ENCODE data around the gene VPS41.
"Not testable (repeated sequence)": the region's sequence is repeated elsewhere in the genome, so short reads cannot be mapped to it uniquely, and the experiment has no call there.

The VPS41 gene

GRCh38 chr7:38908759-38909335 lies at the start of gene VPS41:
VPS41 (minus strand) TSS chr7:38909191; CDS start chr7:38909174, 17 bp downstream.
- POLR2A ChIA-PET: no interaction called here
- H3K4me3 ChIP-seq (ENCODE audit: low read depth, low read length): peak within 1 kb of the TSS; percentile 94
- CTCF ChIA-PET: interaction anchor here (0.7 to 1.3 kb wide), 2 partner anchors 23 to 556 kb away, joined by 3 read pairs; no protein-coding TSS in a partner anchor

GRCh38 chr7:38955892-38956291 lies 46.9 kb upstream of the VPS41 start:
- DNase-seq (ENCODE audit: low read depth, low spot score): no peak
- H3K4me3 ChIP-seq (ENCODE audit: low read depth, low read length): no peak overlapping the region
- no peak for TF ChIP-seq CTCF (IDR thresholded peaks at IDR 0.05; ENCODE audit: insufficient read depth, low read length, missing control alignments)
- POLR2A ChIA-PET: no interaction called here
- CTCF ChIA-PET: no interaction called here

More at GRCh38 chr7:38908759-38909335, at the start of gene VPS41:
- TF ChIP-seq CTCF (IDR thresholded peaks at IDR 0.05; ENCODE audit: insufficient read depth, low read length, missing control alignments): no peak
- DNase-seq (ENCODE audit: low read depth, low spot score): no peak

GRCh38 chr7:38953971-38954370 lies 45.0 kb upstream of the VPS41 start:
- TF ChIP-seq CTCF (IDR thresholded peaks at IDR 0.05; ENCODE audit: insufficient read depth, low read length, missing control alignments): no peak
- no peak for DNase-seq (ENCODE audit: low read depth, low spot score)
- H3K4me3 ChIP-seq (ENCODE audit: low read depth, low read length): no peak overlapping the region
- ChIA-PET CTCF (no interaction called here), POLR2A (interaction anchor here (0.6 kb wide), 1 partner anchor 99 kb away, joined by 4 read pairs; no protein-coding TSS in a partner anchor)

- no peak for DNase-seq (ENCODE audit: low read depth, low spot score)
- H3K4me3 ChIP-seq (ENCODE audit: low read depth, low read length): no peak overlapping the region
- CTCF ChIA-PET: no interaction called here
- TF ChIP-seq CTCF (IDR thresholded peaks at IDR 0.05; ENCODE audit: insufficient read depth, low read length, missing control alignments): no peak
- POLR2A ChIA-PET: interaction anchor here (0.6 kb wide), 1 partner anchor 98 kb away, joined by 4 read pairs; no protein-coding TSS in a partner anchor
Measured at GRCh38 chr7:38953227-38953626, 44.2 kb upstream of the VPS41 start.

- ChIA-PET POLR2A (no interaction called here), CTCF (no interaction called here)
- TF ChIP-seq CTCF (IDR thresholded peaks at IDR 0.05; ENCODE audit: insufficient read depth, low read length, missing control alignments): no peak
- H3K4me3 ChIP-seq (ENCODE audit: low read depth, low read length): no peak overlapping the region
- DNase-seq (ENCODE audit: low read depth, low spot score): no peak
Measured at GRCh38 chr7:38951213-38951612, 42.2 kb upstream of the VPS41 start.

- CTCF ChIA-PET: no interaction called here
- no peak for TF ChIP-seq CTCF (IDR thresholded peaks at IDR 0.05; ENCODE audit: insufficient read depth, low read length, missing control alignments)
- no peak overlapping the region for H3K4me3 ChIP-seq (ENCODE audit: low read depth, low read length)
- DNase-seq (ENCODE audit: low read depth, low spot score): no peak
- POLR2A ChIA-PET: no interaction called here
Measured at GRCh38 chr7:38950309-38950708, 41.3 kb upstream of the VPS41 start.

- POLR2A ChIA-PET; H3K4me3 ChIP-seq (ENCODE audit: low read depth, low read length); DNase-seq (ENCODE audit: low read depth, low spot score): not testable (repeated sequence)
- CTCF ChIA-PET: interaction anchor here (1.1 kb wide), 1 partner anchor 17 kb away, joined by 3 read pairs; no protein-coding TSS in a partner anchor
Measured at GRCh38 chr7:38947541-38947940, 38.5 kb upstream of the VPS41 start.
